ENCODE measurements around the gene RPL13. TPM values are rescaled to one million over a fixed set of nuclear protein-coding genes. Genes with fewer than 3 reads are reported as not detected.

RPL13 gene
- total RNA-seq, 2 donors from 2014 or later: 1,338 to 1,459 TPM

DNA sequence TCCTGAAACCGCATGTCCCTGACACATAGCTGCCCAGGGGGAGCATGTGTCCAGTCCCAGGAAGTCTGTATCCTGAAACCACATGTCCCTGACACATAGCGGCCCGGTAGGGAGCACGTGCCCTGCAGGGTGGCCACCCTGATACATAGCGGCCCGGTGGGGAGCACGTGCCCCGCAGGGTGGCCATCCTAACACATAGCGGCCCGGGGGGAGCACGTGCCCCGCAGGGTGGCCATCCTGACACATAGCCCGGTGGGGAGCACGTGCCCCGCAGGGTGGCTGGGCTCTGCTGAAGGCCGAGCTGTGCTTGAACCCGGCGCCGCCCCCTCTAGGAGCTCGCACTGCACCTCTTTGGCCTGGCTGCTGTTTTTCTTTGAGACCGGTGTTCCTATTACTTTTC lies 18.7 kb upstream of the RPL13 start:
- intact Hi-C loops (cut with DNase I): no loop called here

DNA sequence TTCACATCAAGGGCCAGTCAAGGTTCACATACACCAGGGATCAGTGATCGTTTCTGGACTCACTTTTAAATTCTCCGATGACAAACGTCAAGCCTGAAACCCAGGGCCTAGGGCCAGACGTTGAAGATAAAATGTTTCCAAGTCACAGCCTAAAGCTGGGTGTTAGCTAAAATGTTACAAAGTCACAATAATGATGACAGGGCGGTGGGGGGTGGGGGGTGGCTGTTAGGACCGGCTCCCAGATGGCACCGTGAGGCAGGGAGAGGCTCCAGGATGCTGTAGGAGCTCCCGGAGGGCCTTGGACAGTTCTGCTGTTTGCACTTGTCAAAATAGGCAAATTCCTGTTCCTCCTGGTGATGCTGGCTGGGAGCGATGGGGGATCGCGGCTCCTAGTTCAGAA lies 16.4 kb upstream of the RPL13 start:
- intact Hi-C loops (cut with DNase I): no loop called here
- no peak for DNase-seq (ENCODE audit: low spot score)

More for the DNA sequence above, 18.7 kb upstream of the RPL13 start:
- DNase-seq (ENCODE audit: low spot score): no peak

DNA sequence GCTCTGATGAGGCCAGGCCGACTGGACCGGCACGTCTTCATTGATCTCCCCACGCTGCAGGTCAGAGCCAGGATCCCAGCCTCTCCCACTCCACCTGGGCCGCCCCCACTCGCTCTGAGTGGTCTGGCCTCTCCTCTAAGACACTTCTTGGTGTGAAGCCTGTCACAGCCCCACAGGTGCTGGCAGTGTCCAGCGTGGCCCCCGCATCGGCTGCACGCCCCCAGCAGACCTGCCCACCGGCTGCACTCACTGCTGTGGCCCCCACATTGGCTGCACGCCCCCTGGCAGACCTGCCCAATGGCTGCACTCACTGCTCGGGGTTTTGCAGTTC lies 15.8 kb upstream of the RPL13 start:
- intact Hi-C loops (cut with DNase I): no loop called here

DNA sequence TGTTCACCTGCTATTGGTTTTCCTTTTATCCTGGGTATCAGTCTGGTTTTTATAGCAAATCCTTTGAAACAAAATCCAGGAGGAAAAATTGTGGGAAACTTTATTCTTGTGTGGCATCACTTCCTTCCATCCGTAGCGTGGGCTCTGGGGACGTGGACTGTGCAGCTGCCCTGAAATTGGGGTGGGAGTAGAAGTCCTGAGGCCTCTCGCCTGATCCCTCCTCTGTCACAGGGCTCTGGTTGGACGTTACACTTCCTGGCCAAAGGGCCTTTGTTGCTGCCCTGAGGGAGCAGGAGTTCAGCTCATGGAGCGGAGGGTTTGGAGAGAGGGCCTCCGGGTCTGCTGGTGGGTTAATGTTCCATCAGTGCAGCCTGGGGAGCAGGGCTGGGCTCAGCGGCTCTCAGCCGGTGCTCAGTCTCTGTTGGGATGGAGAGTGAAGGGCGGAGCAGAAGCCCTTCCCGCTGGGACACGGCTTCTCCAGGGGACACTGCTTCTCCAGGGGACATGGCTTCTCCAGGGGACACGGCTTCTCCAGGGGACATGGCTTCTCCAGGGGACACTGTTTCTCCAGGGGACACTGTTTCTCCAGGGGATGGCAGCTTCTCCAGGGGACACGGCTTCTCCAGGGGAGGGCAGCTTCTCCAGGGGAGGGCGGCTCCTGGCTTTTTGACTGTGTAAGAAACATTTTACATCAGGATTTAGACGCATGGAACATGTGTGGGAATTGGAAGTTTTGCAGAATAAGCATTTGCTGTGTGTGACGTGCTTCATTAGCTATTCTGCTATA lies 15.2 kb upstream of the RPL13 start:
- DNase-seq (ENCODE audit: low spot score): no peak
- intact Hi-C loops (cut with DNase I): no loop called here

More for the DNA sequence above, 15.8 kb upstream of the RPL13 start:
- no peak for DNase-seq (ENCODE audit: low spot score)

DNA sequence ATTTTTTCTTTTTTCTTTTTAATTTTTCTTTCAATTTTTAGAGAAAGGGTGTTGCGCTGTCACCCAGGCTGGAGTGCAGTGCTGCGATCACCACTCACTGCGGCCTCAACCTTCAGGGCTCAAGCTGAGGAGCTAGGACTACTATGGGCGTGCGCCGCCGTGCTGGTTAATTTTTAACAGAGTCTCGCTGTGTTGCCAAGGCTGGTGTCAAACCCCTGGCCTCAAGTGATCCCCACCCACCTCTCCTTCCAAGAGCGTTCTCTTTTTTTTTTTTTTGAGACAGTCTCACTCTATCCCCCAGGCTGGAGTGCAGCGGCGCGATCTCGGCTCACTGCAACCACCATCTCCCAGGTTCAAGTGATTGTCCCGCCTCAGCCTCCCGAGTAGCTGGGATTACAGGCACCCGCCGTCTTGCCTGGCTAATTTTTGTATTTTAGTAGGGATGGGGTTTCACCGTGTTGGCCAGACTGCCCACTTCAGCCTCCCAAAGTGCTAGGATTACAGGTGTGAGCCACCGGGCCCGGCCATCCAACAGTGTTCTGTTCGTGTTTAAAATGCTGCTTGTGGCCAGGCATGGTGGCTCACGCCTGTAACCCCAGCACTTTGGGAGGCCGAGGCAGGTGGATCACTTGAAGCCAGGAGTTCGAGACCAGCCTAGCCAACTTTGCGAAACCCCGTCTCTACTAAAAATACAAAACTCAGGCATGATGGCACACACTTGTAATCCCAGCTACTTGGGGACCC lies 14.5 kb upstream of the RPL13 start:
- intact Hi-C loops (cut with DNase I): no loop called here
- no peak for DNase-seq (ENCODE audit: low spot score)

DNA sequence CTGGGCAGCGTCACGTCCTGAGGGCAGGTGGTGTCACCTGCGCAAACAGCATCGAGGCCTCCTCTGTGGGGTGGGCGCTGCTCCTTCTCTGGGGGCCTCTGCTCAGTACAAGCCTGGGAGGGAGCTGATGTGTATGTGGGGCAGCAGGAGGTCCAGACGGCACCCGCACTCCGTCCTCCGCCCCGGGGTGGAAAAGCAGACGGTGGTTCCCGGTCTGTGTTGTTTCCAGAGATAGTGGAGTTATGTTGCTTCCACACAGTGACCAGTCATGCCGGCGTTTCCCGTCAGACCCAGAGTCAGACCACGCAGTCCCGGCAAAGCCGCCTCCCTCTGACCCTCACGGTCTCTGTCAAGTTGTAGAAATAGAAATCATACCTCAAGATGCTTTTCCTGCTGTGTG lies 13.7 kb upstream of the RPL13 start:
- intact Hi-C loops (cut with DNase I): no loop called here
- peak; percentile 62 for DNase-seq (ENCODE audit: low spot score)

DNA sequence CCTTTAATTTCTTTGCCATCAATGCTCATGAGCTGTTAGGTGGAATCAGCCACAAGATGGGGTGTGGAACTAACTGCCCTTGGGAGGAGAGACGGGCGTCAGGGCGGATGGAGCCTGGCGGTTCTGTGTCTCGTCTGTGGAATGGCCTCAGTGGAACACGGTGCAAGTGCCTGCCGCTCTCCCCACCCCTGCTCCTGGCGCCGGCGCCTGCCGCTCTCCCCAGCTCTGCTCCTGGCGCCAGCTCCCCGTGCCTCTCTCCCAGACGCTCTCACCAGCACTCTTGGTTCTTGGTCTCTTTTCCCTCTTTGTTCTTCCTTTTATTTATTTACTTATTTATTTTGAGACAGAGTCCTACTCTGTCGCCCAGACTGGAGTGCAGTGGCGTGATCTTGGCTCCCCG lies 13.2 kb upstream of the RPL13 start:
- DNase-seq (ENCODE audit: low spot score): no peak
- intact Hi-C loops (cut with DNase I): no loop called here

DNA sequence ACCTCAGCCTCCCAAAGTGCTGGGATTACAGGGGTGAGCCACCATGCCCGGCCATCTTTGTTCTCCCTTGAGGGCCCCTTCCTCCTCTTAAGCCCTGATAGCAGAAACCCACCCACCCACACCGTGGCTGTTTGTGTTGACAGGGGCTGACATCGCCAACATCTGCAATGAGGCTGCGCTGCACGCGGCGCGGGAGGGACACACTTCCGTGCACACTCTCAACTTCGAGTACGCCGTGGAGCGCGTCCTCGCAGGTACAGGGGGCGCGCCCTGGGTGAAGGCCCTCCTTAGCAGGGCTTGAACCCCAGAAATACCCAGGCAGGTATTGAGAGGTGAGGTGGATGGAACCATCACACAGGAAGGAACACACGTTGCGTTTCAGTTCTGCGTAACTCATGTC lies 12.6 kb upstream of the RPL13 start:
- intact Hi-C loops (cut with DNase I): no loop called here
- peak; percentile 70 for DNase-seq (ENCODE audit: low spot score)

DNA sequence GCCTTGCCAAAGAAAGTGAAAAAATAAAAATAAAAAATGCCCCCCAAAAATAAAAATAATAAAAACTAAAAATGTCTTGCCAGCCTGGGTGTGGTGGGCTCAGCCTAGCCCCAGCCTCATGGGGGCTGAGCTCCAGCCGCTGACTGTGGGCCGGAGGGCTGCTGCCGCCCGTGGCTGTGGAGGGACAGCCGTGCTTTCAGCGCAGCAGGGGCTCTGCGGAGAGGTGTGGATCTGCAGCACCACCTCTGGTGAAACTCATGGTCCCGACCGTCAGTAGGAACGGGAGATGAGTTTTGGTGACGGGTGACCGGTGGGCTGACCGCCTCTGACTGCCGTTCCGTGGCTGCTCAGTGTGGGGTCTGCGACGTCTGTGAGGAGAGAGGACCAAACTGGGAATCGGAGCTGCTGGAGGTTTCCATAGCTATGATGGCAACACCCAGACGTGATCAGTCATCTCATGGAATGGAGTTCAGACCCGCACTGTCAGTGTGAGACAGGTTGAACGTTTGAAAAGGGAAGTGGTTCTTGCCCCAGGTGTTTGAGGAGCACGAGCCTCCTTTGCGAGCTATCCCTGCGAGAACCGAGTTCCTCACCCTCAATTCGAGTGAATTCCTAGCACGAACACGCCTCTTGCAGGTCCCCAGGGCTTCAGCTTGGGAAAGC lies 12.0 kb upstream of the RPL13 start:
- intact Hi-C loops (cut with DNase I): no loop called here
- no peak for DNase-seq (ENCODE audit: low spot score)

DNA sequence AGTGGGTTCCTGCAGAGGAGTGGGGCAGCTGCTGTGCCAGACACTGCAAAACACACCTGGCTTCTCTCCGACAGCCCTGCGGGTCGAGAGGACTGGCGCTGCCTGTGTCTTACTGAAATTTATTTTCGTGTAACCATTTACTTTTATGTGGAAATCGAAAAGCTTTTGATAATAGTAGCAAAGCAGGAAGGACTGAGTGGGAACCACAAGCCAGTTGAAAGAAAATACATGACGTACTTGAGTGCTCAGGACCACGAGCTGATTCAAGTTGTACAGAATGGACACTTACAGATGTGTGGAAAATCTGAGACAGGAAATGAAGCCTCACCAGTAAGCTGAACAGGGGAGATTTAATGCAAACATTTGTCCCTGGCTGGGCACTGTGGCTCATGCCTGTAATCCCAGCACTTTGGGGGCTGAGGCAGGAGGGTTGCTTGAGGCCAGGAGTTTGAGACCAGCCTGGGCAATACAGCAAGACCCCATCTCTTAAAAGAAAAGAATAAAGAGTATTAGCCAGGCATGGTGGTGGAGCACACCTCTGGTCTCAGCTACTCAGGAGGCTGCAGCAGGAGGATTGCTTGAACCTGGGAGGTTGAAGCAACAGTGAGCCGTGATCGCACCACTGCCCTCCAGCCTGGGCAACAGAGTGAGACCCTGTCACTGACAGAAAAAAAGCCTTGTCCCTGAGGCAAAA lies 11.3 kb upstream of the RPL13 start:
- no peak for DNase-seq (ENCODE audit: low spot score)
- intact Hi-C loops (cut with DNase I): no loop called here

DNA sequence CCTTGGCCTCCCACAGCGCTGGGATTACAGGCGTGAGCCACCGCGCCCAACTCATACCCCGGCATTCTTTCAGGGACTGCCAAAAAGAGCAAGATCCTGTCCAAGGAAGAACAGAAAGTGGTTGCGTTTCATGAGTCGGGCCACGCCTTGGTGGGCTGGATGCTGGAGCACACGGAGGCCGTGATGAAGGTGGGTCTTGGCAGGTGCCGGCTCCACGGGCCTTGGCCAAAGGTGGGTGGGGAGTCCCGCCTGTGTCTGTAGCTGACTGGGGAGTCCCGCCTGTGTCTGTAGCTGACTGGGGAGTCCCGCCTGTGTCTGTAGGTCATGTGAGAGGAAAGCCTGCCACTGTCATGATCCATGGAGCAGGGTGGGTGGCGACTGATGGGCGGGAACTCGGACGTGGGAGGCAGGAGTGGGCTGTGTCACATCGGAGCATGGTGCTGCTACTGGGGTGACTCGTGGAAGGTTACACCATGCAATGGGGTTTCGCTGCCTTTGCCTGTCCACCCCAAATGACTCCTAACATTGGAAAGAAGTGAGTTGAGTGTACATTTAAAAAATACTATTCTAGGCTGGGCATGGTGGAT lies 10.0 kb upstream of the RPL13 start:
- no peak for DNase-seq (ENCODE audit: low spot score)
- intact Hi-C loops (cut with DNase I): no loop called here

DNA sequence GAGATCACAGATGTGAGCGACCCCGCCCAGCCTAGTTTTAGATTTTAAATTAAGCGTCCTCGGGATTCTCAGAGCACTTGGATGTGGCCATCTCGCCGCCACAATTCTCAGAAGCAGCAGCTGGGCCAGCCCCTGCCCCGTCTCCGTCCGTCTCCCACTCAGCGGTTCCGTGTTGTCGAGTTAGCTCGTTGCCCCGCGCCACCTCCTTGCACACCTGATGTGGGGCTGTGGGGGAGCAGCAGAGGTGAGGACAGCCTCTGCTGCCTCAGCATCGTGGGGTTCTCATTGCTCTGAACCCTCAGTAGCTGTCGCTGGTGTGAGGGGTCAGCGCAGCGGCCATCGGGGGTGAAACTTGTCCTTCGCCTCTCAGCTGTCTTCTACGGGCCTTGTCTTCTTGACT lies 8.2 kb upstream of the RPL13 start:
- peak; percentile 73 for DNase-seq (ENCODE audit: low spot score)
- intact Hi-C loops (cut with DNase I): no loop called here

DNA sequence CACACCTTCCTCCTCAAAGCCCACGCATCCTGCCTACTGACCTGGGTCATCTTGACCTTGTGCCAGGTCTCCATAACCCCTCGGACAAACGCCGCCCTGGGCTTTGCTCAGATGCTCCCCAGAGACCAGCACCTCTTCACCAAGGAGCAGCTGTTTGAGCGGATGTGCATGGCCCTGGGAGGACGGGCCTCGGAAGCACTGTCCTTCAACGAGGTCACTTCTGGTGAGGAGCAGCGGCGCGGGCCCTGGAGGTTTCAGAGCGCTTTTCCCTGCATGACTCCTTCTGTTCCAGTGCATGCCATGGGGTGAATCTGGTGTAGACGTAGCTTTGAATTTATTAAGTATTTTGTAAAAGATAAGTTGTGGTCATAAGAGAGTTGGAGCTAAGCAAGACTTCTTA lies 7.6 kb upstream of the RPL13 start:
- intact Hi-C loops (cut with DNase I): no loop called here
- DNase-seq (ENCODE audit: low spot score): peak; percentile 60

DNA sequence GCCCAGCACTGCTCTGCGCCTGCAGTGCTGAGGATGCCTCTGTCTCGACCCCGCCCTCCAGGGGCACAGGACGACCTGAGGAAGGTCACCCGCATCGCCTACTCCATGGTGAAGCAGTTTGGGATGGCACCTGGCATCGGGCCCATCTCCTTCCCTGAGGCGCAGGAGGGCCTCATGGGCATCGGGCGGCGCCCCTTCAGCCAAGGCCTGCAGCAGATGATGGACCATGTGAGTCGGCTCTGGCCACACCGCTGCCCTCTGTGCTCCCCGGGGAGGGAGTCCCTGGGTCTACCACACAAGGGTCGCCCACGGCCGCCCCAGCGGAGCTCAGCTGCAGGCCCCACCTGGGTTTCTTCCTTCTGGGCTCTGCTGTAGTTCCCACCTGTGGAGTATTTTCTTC lies 6.7 kb upstream of the RPL13 start:
- DNase-seq (ENCODE audit: low spot score): peak; percentile 66
- intact Hi-C loops (cut with DNase I): no loop called here

DNA sequence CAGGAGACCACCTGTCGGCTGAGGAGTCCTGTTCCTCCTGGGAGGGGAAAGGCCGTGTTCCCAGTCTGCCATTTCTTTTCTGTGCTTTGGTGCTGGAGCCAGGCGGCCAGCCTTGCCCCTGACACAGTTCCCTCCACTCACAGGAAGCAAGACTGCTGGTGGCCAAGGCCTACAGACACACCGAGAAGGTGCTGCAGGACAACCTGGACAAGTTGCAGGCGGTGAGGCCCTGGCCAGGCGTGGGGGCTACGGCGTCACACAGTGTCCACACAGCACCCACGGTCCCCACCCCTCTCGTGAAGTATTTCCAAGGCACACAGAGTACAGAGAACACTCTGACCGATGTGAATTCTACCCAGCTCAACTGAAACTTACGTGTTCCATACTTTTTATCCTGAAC lies 6.1 kb upstream of the RPL13 start:
- DNase-seq (ENCODE audit: low spot score): no peak
- intact Hi-C loops (cut with DNase I): no loop called here

DNA sequence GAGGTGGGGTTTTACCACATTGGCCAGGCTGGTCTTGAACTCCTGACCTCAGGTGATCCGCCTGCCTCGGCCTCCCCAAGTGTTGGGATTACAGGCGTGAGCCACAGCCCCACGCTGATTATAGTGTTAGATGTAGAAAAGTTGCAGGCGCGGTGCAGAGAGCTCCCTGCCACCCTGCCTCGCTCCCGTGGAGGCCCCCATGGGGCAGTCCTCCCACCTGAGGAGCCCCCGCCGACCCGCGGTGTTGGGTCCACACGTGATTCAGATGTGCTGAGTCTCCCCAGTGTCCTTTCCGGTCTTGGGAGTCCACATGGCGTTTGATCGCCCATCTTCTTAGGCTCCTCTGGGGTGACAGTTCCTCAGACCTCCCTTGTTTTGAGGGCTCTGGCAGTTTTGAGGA lies 5.2 kb upstream of the RPL13 start:
- DNase-seq (ENCODE audit: low spot score): no peak
- intact Hi-C loops (cut with DNase I): no loop called here

DNA sequence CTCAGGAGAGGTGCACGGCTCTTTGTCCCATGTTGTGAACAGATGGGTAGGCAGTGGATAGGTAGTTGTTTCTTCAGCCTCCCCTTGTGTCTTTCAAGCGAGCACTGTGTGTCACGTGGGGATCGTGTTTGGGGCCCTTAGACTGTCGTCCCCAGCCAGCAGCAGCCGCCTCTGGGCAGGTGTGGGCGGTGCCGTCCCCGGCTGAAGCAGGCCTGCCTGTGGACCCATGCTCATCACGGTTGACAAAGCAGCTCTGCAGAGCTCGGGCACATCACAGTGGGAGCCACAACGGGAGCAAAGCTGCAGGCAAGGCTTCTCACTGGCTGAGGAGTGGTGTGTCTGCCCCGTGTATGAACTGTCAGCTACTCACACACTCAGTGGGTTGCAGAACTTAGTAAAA lies 4.7 kb upstream of the RPL13 start:
- intact Hi-C loops (cut with DNase I): no loop called here
- no peak for DNase-seq (ENCODE audit: low spot score)

DNA sequence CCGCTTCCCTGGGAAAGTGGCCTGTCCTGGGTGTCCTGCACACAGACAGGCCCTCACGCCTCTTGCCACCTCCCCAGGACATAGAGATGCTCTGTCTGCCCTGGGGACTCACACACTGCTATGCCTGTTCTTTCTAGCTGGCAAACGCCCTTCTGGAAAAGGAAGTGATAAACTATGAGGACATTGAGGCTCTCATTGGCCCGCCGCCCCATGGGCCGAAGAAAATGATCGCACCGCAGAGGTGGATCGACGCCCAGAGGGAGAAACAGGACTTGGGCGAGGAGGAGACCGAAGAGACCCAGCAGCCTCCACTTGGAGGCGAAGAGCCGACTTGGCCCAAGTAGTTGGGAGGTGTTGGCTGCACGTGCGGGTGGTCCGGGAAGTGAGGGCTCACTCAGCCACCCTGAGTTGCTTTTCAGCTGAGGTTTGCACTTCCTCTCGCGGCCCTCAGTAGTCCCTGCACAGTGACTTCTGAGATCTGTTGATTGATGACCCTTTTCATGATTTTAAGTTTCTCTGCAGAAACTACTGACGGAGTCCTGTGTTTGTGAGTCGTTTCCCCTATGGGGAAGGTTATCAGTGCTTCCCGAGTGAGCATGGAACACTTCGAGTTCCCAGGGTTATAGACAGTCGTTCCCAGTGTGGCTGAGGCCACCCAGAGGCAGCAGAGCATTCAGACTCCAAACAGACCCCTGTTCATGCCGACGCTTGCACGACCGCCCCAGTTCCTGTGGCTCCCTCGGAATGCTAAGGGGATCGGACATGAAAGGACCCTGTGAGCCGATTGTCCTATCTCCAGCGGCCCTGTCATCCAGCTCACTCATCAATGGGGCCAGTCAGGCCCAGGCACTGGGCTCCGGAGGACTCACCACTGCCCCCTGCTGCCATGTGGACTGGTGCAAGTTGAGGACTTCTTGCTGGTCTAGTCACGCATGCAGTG lies 3.5 kb upstream of the RPL13 start:
- intact Hi-C loops (cut with DNase I): no loop called here
- peak; percentile 93 for DNase-seq (ENCODE audit: low spot score)
